Gastroesophageal sphincter (tissue), 4 donors: ENCODE results near the gene DPF3. TPM values are rescaled to one million over a fixed set of nuclear protein-coding genes. Genes with fewer than 3 reads are reported as not detected.

Experiments
- ATAC-seq: fragments of 150-250 bp; one replicate; pipeline ENCODE4 v1.9.1; 2016; ENCODE audit warnings: mild to moderate bottlenecking, moderate library complexity
- H3K27ac ChIP-seq, 4 donors: fragments of 200-600 bp; sonication (generic) in 3 of 4; 1 replicate in 3 of 4; 2 replicates in 1 of 4; pipeline ENCODE4 v1.5.1; 2016 to 2019
- H3K27me3 ChIP-seq: fragments of 200-600 bp; sonication (generic); one replicate; pipeline ENCODE4 v1.5.1; 2019
- H3K36me3 ChIP-seq, 2 donors: fragments of 200-600 bp; sonication (generic); one replicate each; pipeline ENCODE4 v1.5.1; 2019; ENCODE audit warnings: control low read depth in 1 of 2
- H3K4me1 ChIP-seq, 3 donors: fragments of 200-600 bp; sonication (generic); 1 replicate in 2 of 3; 2 replicates in 1 of 3; pipeline ENCODE4 v1.5.1; 2016 to 2019; ENCODE audit warnings: control low read depth in 2 of 3
- H3K4me3 ChIP-seq, 2 donors: fragments of 200-600 bp; sonication (generic); one replicate each; pipeline ENCODE4 v1.5.1; 2019; ENCODE audit warnings: mild to moderate bottlenecking in 1 of 2, moderate library complexity in 1 of 2
- H3K9me3 ChIP-seq, 3 donors: fragments of 200-600 bp; sonication (generic); one replicate each; pipeline ENCODE4 v1.5.1; 2017 to 2019; ENCODE audit warnings: control low read depth in 2 of 3
- EP300 ChIP-seq: sonication (generic); formaldehyde crosslinking; IDR thresholded peaks from one replicate; pipeline ENCODE4 v1.6.1; 2017; ENCODE audit warnings: antibody characterized with exemption, mild to moderate bottlenecking
- POLR2A ChIP-seq, 2 donors: fragments of 450-650 bp; IDR thresholded peaks; one replicate each; pipeline ENCODE4 v1.6.1; 2017; ENCODE audit warnings: antibody characterized with exemption in 2 of 2, mild to moderate bottlenecking in 2 of 2, moderate library complexity in 1 of 2
- POLR2AphosphoS5 ChIP-seq: sonication (generic); formaldehyde crosslinking; IDR thresholded peaks from one replicate; pipeline ENCODE4 v1.6.1; 2017; ENCODE audit warnings: antibody characterized with exemption
- WGBS, 2 donors: methylation state at CpG; one replicate each; pipeline ENCODE4 v1.1.5; 2018; ENCODE audit warnings: low coverage in 1 of 2; 5-methylcytosine and 5-hydroxymethylcytosine counted together
- total RNA-seq, 4 donors: library from RNA; depleted of rRNA; stranded (reverse); fragments of >200 nt; gene quantifications; one replicate each; pipeline ENCODE4 v1.1.0, GENCODE V29; 2016
- TF ChIP-seq, protein P1 (sequence below), 4 experiments: fragments of 200-600 bp in 2 of 4; fragments of 450-650 bp in 2 of 4; sonication (generic) in 1 of 4; IDR thresholded peaks; one replicate each; pipeline ENCODE4 v1.5.1; 2017 to 2019; ENCODE audit warnings: antibody characterized with exemption in 4 of 4, mild to moderate bottlenecking in 2 of 4, moderate library complexity in 2 of 4

DPF3 gene
- total RNA-seq, 4 donors from 2014 or later, result 0.13 to 4.4 (median 2.1) TPM

DNA sequence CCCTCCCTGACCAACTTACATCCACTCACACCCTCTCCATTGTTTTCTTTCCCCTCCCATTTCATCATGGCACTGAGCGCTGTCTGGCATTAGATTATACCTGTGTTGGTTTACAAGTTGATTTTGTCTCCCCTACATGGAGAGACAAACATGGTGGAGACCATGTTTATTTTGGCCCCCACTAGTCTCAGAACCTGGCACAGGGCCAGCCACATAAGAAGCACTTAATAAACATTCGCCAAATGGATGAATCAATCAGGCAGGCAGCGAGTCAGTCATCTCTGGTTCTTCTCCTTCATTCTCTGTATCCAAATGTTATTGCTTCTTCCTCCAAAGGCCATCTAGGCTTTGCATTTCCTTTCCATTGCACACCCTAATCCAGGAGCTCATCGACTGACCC, 177.4 kb downstream of the DPF3 start:
- TF ChIP-seq EP300 (no peak), POLR2AphosphoS5 (no peak), POLR2A (IDR thresholded peaks at IDR 0.05) (no peak)
- TF ChIP-seq, protein P1, sequence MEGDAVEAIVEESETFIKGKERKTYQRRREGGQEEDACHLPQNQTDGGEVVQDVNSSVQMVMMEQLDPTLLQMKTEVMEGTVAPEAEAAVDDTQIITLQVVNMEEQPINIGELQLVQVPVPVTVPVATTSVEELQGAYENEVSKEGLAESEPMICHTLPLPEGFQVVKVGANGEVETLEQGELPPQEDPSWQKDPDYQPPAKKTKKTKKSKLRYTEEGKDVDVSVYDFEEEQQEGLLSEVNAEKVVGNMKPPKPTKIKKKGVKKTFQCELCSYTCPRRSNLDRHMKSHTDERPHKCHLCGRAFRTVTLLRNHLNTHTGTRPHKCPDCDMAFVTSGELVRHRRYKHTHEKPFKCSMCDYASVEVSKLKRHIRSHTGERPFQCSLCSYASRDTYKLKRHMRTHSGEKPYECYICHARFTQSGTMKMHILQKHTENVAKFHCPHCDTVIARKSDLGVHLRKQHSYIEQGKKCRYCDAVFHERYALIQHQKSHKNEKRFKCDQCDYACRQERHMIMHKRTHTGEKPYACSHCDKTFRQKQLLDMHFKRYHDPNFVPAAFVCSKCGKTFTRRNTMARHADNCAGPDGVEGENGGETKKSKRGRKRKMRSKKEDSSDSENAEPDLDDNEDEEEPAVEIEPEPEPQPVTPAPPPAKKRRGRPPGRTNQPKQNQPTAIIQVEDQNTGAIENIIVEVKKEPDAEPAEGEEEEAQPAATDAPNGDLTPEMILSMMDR (IDR thresholded peaks at IDR 0.05), result no peak
- WGBS, 2 donors, result 86 to 100% methylated on average over 1 to 4 of the region's 4 CpGs
- H3K4me1 ChIP-seq, result peaks cover 0 to 39% (median 4%) of the 10 kb centered on the region in 3 donors

DNA sequence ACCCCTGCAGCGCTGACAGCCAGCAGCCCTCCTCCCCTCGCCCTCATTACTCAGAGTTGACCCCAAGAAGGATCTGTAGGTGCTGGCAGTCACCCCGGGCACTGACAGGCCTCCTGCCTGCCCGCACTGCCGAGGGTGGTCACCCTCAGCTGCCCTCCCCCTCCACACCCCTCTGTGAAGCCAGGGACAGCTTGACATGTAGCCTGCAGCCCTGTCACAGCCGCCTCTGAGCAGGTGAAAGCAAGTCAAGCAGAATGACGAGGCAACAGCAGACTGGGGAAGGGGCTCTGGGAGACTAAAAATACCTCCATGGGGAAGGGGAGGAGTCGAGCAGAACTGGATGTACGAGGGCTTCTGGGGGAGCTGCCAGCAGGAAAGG, 178.1 kb downstream of the DPF3 start:
- Histone ChIP-seq H3K9me3 (no peaks in the 10 kb centered on the region), H3K27me3 (no peaks in the 10 kb centered on the region), H3K27ac (peak overlapping the region in 3 of 4 donors; percentile 34 to 73 (median 71)), H3K4me3 (no peak overlapping the region), H3K36me3 (no peaks in the 10 kb centered on the region), H3K4me1 (peaks cover 0 to 39% (median 4%) of the 10 kb centered on the region in 3 donors)
- WGBS, 2 donors, result 17 to 23% methylated on average over 2 to 3 of the region's 9 CpGs
- TF ChIP-seq POLR2AphosphoS5, result no peak
- no peak for TF ChIP-seq POLR2A (IDR thresholded peaks at IDR 0.05)
- no peak for TF ChIP-seq EP300
- TF ChIP-seq, protein P1 (IDR thresholded peaks at IDR 0.05), result no peak
- peak; percentile 21 for ATAC-seq

More for the DNA sequence above, 177.4 kb downstream of the DPF3 start:
- no peak for ATAC-seq
- Histone ChIP-seq H3K27me3 (no peaks in the 10 kb centered on the region), H3K36me3 (no peaks in the 10 kb centered on the region), H3K9me3 (no peaks in the 10 kb centered on the region), H3K4me3 (no peak overlapping the region), H3K27ac (peak overlapping the region in 2 of 4 donors; percentile 71 to 73)

DNA sequence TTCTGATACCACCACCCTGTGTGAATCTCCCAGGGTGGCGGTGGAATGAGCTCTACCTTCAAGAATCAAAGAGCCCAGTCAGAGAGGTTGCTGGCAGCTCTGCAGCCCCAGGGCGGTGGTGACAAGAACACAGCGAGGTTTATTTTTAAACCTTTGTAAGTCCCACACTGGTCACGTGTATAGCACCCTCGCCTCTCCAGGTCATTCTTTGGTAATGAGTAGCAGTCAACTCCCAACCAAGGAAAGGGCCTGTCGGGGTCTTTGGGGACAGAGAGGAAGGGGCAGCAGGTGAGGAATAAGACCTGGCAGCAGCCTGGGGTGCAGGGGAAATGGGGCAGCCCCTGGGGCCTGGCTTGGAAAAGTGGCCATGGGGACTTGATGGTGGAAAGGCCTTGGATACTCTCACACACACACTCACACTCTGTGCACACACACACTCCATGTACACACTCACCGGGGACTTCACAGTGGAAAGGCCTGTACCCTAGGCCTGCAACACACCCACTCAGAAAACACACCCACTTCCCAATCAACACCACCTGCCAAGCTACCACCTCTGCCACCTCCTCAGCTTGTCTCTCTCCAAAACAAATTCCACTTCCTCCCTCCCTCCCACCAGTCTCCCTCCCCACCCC, 178.6 kb downstream of the DPF3 start:
- 22 to 48% methylated on average over 3 of the region's 7 CpGs for WGBS, 2 donors
- H3K27ac ChIP-seq, result peak overlapping the region in 3 of 4 donors; percentile 37 to 73 (median 71)
- ATAC-seq, result peak; percentile 72
- H3K36me3 ChIP-seq, result no peaks in the 10 kb centered on the region
- no peaks in the 10 kb centered on the region for H3K27me3 ChIP-seq
- TF ChIP-seq POLR2AphosphoS5, result no peak
- TF ChIP-seq, protein P1 (IDR thresholded peaks at IDR 0.05), result no peak
- no peaks in the 10 kb centered on the region for H3K9me3 ChIP-seq
- no peak overlapping the region for H3K4me3 ChIP-seq
- peaks cover 0 to 44% (median 4%) of the 10 kb centered on the region in 3 donors for H3K4me1 ChIP-seq

DNA sequence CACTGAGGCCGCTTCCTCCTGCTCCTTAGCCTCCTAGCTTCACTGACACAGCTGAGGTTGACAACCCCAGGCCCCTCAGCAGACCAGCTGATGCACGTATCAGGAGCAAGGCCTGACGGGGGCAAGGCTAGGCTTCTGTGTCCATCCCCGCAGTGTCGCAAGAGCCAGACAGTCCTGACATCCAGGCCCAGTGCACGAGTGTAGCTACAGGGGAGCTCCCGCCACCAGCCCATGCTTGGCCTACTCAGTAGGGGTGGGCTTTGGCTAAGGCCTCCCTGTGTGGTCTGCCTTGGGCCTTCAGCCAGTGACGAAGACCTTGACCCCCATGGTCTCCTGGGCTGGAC, 179.1 kb downstream of the DPF3 start:
- WGBS, 2 donors, result 100% methylated on average over 1 of the region's 8 CpGs; no CpG with 5 or more reads in 1 of the 2 donors
- TF ChIP-seq POLR2A (IDR thresholded peaks at IDR 0.05), result no peak
- no peak for TF ChIP-seq POLR2AphosphoS5
- TF ChIP-seq, protein P1 (IDR thresholded peaks at IDR 0.05), result no peak
- no peak for TF ChIP-seq EP300
- H3K9me3 ChIP-seq, result no peaks in the 10 kb centered on the region
- H3K36me3 ChIP-seq, result no peaks in the 10 kb centered on the region
- H3K27ac ChIP-seq, result peak overlapping the region in 3 of 4 donors; percentile 37 to 73 (median 71)
- peaks cover 0 to 49% (median 4%) of the 10 kb centered on the region in 3 donors for H3K4me1 ChIP-seq
- no peak overlapping the region for H3K4me3 ChIP-seq
- peak; percentile 10 for ATAC-seq
- H3K27me3 ChIP-seq, result no peaks in the 10 kb centered on the region

DNA sequence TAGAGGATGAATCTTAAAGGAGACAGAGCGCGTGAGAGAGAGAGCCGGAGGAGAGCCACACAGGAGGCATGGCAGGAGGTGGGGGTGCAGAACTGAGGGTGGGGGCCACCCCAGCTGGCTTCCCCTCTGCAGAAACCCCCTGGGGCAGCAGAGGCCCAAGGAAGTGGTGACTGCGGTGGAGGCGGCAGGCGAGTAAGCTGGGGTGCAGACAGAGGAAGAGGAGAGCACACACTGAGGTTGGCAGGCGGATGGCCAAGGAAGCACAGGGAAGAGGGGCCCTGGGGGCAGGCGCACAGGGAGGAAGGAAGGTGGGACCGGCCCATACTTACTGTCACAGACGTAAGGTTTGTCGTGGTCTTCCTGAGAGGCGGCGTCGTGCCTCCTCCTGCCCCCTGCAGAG, 179.8 kb downstream of the DPF3 start:
- Histone ChIP-seq H3K27ac (peak overlapping the region in 2 of 4 donors; percentile 71 to 73), H3K4me3 (no peak overlapping the region), H3K4me1 (peaks cover 0 to 57% (median 4%) of the 10 kb centered on the region in 3 donors), H3K36me3 (no peaks in the 10 kb centered on the region), H3K9me3 (no peaks in the 10 kb centered on the region), H3K27me3 (no peaks in the 10 kb centered on the region)
- WGBS, 2 donors, result 73 to 87% methylated on average over 5 to 9 of the region's 14 CpGs
- TF ChIP-seq POLR2AphosphoS5 (no peak), EP300 (no peak), POLR2A (IDR thresholded peaks at IDR 0.05) (no peak)
- TF ChIP-seq, protein P1 (IDR thresholded peaks at IDR 0.05), result no peak
- ATAC-seq, result no peak
